Stimulated activated CD8-positive, alpha-beta memory T cell treated with anti-CD3 and anti-CD28 coated beads, Interleukin-7, amount 100 ng/mL, for 24 hours (primary cell): ENCODE measurements around the gene HEXIM1.

ENCODE experiments used
- DNase-seq: peaks from one replicate; pipeline ENCODE4 v3.0.0-alpha.2; 2020; ENCODE audit warnings: low read depth

The HEXIM1 gene

GRCh38 chr17:45148183-45149036, at the start of gene HEXIM1:
HEXIM1 (plus strand) TSS chr17:45148475; CDS start chr17:45149191, 716 bp downstream.
- DNase-seq: peak; percentile 98

- peak; percentile 53 for DNase-seq
These were observed 49.2 kb upstream of the HEXIM1 start for GRCh38 chr17:45098869-45099616.

GRCh38 chr17:45101546-45101882, 46.8 kb upstream of the HEXIM1 start:
- DNase-seq: no peak

- DNase-seq: no peak
These were observed 46.1 kb upstream of the HEXIM1 start for GRCh38 chr17:45101883-45102811.

GRCh38 chr17:45102856-45103255, 45.4 kb upstream of the HEXIM1 start:
- DNase-seq: no peak

GRCh38 chr17:45103269-45103795, 44.9 kb upstream of the HEXIM1 start:
- DNase-seq: no peak

- no peak for DNase-seq
These were observed 44.2 kb upstream of the HEXIM1 start for GRCh38 chr17:45104029-45104428.

GRCh38 chr17:45104497-45104896, 43.8 kb upstream of the HEXIM1 start:
- no peak for DNase-seq

- DNase-seq: no peak
These were observed 43.2 kb upstream of the HEXIM1 start for GRCh38 chr17:45104907-45105624.

GRCh38 chr17:45106096-45106495, 42.2 kb upstream of the HEXIM1 start:
- DNase-seq: no peak

- no peak for DNase-seq
These were observed 41.7 kb upstream of the HEXIM1 start for GRCh38 chr17:45106582-45106981.

GRCh38 chr17:45107293-45108010, 40.8 kb upstream of the HEXIM1 start:
- no peak for DNase-seq

GRCh38 chr17:45108051-45108450, 40.2 kb upstream of the HEXIM1 start:
- no peak for DNase-seq

GRCh38 chr17:45108595-45109521, 39.4 kb upstream of the HEXIM1 start:
- no peak for DNase-seq

- DNase-seq: no peak
These were observed 37.3 kb upstream of the HEXIM1 start for GRCh38 chr17:45110676-45111611.

- no peak for DNase-seq
These were observed 36.4 kb upstream of the HEXIM1 start for GRCh38 chr17:45111850-45112249.

GRCh38 chr17:45112559-45113423, 35.5 kb upstream of the HEXIM1 start:
- no peak for DNase-seq

GRCh38 chr17:45113424-45113754, 34.9 kb upstream of the HEXIM1 start:
- no peak for DNase-seq
